D341Med (cell line): ENCODE measurements around the gene MSANTD1.

Experiments
- DNase-seq: peaks from one replicate; pipeline ENCODE4 v3.0.0; 2012; ENCODE audit warnings: low spot score

The MSANTD1 gene

GRCh38 chr4:3217266-3217665, 31.7 kb upstream of the MSANTD1 start:
- DNase-seq: no peak

- no peak for DNase-seq
Observed at GRCh38 chr4:3217771-3218170, 31.2 kb upstream of the MSANTD1 start.

- DNase-seq: no peak
Observed at GRCh38 chr4:3218824-3219760, 29.9 kb upstream of the MSANTD1 start.

- no peak for DNase-seq
Observed at GRCh38 chr4:3219761-3220475, 29.0 kb upstream of the MSANTD1 start.

DNA sequence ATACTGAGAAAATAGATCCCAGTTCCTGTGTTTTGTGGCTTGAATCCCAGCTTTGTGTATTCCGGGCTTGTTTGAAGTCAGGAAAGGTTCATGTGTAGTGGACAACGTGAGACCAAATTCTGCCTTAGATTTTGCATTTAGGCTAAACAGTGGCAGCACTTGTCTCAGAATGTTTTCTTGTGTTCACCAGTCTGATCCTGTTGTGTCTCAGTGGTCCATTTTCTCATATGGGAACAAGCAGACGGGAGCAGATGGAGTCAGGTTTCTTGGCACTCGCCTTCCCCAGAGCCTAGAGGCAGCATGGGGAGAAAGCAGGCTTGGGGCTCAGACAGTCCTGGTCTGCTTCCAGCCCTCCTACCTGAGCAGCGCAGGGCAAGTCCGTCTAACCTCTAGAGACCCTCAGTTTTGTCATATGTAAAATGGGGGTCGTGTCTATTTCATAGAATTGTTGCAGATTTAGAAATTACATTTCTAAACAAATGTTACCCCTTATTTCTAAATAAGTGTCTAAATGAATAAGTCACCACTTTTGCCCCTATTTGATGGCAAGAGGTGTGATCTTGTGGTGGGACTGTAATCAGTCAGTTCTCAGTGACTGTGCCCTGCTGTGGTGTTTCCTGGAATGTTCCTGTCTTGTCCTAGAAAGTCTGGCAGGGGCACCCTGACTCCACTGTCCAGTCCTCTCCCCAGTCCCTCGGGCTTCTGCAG, 28.3 kb upstream of the MSANTD1 start:
- DNase-seq: no peak

GRCh38 chr4:3221184-3221494, 27.8 kb upstream of the MSANTD1 start:
- no peak for DNase-seq

GRCh38 chr4:3221996-3222395, 27.0 kb upstream of the MSANTD1 start:
- DNase-seq: no peak

- DNase-seq: no peak
Observed at GRCh38 chr4:3223346-3223745, 25.6 kb upstream of the MSANTD1 start.

DNA sequence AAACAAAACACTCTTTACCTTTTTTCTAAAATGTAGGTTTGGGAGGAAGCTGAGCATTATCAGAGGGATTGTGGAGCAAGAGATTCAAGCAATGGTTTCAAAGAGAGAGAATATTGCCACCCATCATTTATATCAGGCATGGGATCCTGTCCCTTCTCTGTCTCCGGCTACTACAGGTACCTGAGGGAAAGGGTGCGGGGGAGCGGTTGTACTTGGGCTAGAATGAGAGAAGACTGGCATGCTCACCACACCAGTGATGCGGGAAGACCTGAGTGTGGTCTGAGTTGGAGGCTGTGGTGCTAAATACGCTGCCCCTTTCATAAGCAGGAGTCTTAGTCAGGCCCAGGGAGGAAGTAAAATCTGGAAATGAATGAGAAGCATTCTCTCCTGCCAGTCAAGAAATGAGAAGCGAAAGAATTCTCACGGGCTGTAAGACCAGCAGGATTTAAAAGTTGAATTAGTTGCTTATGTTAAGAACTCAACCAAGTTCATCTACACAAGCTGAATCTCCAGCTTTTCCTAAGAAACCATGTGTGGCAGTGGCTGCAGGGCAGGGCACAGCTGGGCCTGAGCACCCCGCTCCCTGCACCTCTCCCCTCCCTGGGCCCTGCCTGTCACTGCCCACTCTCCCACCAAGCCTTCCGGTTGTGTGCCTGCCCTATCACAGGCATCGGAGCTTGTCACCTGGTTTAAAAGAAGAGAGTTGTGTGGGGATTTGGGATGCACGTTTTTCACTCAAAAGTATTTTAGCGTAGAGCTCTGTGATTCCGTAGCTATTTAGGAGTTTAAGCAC, 24.8 kb upstream of the MSANTD1 start:
- DNase-seq: no peak

- no peak for DNase-seq
Observed at GRCh38 chr4:3225071-3225850, 23.7 kb upstream of the MSANTD1 start.

DNA sequence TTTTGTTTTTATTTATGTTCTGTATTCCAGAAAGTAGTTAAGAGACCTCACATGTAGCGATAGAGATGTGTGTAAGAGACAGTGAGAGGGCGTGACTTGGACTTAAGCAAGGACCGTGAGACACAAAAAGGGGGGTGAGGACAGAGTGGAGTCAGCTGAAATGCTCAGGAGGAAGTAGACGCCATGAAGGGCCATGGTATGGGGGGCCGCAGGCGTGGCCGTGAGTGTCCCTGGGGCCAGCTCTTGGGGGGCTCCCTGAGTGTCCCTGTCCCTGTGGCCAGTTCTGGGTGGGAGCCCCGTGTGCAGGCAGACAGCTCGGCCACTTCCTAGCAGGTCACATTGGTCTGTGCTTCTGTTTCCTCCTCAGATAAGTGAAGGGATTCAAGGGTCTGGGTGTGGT, 23.0 kb upstream of the MSANTD1 start:
- DNase-seq: no peak

GRCh38 chr4:3226467-3226866, 22.5 kb upstream of the MSANTD1 start:
- DNase-seq: no peak

DNA sequence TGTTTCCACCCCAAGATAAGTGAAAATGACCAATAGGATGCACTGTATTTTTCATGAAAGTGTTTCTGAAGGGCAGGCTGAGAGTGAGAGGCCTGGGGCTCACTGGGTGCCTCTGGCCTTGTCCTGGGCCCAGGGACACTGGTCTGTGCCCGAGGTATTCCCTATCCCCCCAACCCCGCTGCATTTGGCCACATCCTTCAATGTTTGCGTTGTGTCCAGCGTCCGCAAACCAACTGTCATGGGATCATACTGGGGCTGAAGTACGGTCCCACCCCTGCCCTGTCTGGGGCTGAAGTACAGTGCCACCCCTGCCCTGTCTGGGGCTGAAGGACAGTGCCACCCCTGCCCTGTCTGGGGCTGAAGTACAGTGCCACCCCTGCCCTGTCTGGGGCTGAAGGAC, 22.0 kb upstream of the MSANTD1 start:
- no peak for DNase-seq

DNA sequence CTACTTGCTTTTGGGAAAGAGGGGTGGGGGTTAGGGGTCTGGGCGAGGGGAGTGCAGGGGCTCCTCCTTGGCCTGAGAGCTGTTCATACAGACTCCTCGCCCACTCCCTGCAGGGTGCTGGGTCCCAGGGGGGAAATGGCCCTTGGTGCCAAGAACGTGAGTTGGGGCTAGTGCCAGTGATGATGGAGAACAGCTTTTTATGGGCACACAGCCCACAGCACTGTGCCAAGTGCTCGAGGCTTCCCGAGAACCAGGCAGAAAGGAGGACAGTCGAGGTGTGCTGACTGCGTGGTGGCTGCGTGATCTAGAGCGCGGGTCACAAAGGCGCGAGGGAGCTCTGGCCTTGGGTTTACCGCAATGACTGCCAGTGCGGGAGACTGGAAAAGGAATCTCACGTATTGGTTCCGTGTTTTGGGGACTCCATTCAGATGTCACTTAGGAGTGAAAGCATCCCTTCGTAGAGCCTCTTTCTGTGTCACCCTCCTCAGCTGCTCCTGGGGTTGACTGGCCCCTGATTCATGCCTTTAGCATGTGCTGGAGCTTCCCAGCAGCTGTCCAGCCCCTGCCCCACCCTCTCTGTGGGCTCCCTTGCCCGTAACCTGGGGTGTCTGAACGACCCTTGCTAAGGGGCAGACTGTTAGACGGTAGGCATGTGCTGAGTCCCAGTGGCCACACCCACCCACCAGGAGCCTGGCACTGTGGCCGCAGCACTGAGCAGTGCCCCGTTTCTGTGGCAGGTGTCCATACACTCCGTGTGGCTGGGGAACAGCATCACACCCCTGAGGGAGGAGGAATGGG, 20.9 kb upstream of the MSANTD1 start:
- DNase-seq: no peak

- no peak for DNase-seq
Observed at GRCh38 chr4:3228881-3229280, 20.1 kb upstream of the MSANTD1 start.

DNA sequence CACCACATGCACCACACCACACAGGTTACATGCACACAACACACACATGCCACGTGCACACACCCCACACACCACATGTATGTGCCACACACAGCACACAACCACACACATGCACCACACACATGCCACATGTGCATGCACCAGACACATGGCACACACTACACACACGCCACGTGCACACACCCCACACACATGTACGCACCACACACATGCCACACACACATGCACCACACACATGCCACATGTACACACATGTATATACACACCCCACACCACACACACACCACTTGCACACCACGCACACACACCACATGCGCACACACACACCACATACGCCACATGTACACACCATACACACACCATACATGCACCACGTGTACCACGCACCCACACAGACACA, 19.6 kb upstream of the MSANTD1 start:
- DNase-seq: no peak

DNA sequence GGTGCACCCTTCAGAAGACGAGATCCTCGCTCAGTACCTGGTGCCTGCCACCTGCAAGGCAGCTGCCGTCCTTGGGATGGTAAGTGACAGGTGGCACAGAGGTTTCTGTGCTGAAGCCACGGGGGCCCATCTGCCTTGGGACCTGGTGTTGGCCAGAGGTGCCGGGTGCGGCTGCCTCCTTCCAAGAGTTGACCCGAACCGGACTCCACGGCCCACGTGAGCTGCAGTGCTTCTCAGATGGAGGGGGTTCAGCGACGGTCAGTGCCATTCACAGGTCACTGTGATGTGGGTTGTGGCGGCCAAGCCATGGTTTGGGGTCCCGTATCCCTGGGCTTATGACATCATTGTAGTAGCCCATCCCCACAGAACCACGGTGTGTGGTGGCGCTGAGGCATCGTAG, 19.0 kb upstream of the MSANTD1 start:
- no peak for DNase-seq

DNA sequence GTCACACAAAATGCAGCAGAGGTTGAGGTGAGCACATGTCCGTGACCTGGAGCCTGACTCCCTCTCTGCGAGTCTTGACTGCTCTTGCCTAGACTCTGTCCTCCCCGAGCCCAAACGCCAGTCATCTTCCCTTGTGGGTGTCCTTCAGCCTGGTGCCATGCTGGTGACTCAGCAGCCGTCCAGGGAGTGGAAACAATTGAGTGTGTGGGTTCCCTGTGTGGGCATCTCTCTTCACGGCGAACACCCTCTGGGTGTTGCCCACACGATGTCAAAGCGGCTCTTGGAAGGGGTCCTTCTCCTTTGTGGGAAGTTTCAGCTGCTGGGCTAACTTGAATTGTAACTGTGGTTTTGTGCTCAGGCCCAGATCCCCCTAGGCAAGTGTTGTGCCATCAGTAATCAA, 17.5 kb upstream of the MSANTD1 start:
- no peak for DNase-seq

GRCh38 chr4:3232001-3232400, 17.0 kb upstream of the MSANTD1 start:
- no peak for DNase-seq

DNA sequence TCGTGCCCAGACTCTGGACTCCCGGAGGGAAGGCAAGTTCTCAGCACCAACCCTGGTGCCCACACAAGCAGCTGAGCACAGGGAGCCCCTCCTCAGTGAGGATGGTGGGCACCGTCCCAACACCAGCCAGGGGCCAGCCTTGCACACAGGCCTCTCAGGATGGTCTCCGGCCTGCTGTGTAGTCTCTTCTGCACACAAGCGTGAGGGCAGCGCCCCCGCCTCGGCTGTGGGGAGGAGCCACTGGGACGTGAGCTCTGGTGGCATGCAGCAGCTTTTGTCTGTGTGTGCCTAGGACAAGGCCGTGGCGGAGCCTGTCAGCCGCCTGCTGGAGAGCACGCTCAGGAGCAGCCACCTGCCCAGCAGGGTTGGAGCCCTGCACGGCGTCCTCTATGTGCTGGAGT, 16.1 kb upstream of the MSANTD1 start:
- no peak for DNase-seq
